ENCODE results near the gene USP44. TPM values are rescaled to one million over a fixed set of nuclear protein-coding genes. Genes with fewer than 3 reads are reported as not detected.

USP44 gene
- polyA plus RNA-seq, 1 of the 3 experiments (the other 2 are of a cell fraction): 0.07 TPM

DNA sequence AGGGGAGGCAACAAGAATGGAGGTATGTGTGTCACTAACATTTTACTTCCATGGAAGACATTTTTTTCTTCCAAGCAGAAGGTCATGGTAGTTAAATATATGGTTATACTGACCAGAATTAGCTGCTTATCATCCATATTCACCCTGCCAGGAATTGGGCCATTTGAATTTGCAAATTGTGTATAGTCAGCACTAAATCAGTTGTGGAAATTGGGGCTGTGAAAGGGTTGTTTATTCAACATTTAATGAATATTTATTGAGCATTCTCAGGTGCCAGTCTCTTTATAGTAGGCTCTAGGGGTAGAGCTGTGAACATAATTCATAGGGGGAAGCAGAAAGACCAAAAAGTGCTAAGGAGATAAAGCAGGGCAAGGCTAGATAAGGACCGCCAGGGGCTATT lies 39.3 kb downstream of the USP44 start:
- Histone ChIP-seq H3K9me3 (no peaks in the 10 kb centered on the region), H4K20me1 (ENCODE audit: insufficient read depth) (no peaks in the 10 kb centered on the region), H2AFZ (ENCODE audit: low read depth) (no peak overlapping the region), H3K27me3 (ENCODE audit: insufficient read depth) (no peaks in the 10 kb centered on the region), H3K4me3 (ENCODE audit: low read depth in 2 of 2, low read length in 1 of 2) (no peak overlapping the region), H3K9ac (no peak overlapping the region), H3K36me3 (replicated peaks in 1 of 2; ENCODE audit: control insufficient read depth in 1 of 2, insufficient read depth in 2 of 2, low read length in 1 of 2) (peaks cover 64 to 70% of the 10 kb centered on the region in 2 experiments), H3K79me2 (ENCODE audit: insufficient read depth) (peaks cover 11% of the 10 kb centered on the region; the same call in 1 of the 2 replicates), H3K4me1 (ENCODE audit: control insufficient read depth in 1 of 2, insufficient read depth in 2 of 2, low read depth in 1 of 2, low read length in 1 of 2) (no peaks in the 10 kb centered on the region), H3F3A (replicated peaks; ENCODE audit: insufficient read depth) (peaks cover 6% of the 10 kb centered on the region), H3K27ac (ENCODE audit: low read depth in 2 of 2, low read length in 1 of 2) (no peak overlapping the region), H3K4me2 (no peak overlapping the region), H3K9me2 (no peaks in the 10 kb centered on the region)
- ChIA-PET POLR2A (no interaction called here), CTCF (interaction anchor here (1.0 kb wide), 1 partner anchor 22 kb away, joined by 3 read pairs; no protein-coding TSS in a partner anchor)
- TF ChIP-seq FOSL2 (IDR thresholded peaks at IDR 0.05; ENCODE audit: borderline replicate concordance, low read depth) (no peak), SIN3A (IDR thresholded peaks at IDR 0.05; ENCODE audit: borderline replicate concordance, low read depth, low read length) (no peak), MXI1 (IDR thresholded peaks at IDR 0.05; ENCODE audit: low read depth, low read length) (no peak), EP300 (IDR thresholded peaks at IDR 0.05; ENCODE audit: borderline replicate concordance in 1 of 2, low read depth in 1 of 2, low read length in 1 of 2) (no peak)
- no peak for DNase-seq
- WGBS (ENCODE audit: low lambda C conversion rate): 87% methylated on average over 1 of the region's 1 CpG

DNA sequence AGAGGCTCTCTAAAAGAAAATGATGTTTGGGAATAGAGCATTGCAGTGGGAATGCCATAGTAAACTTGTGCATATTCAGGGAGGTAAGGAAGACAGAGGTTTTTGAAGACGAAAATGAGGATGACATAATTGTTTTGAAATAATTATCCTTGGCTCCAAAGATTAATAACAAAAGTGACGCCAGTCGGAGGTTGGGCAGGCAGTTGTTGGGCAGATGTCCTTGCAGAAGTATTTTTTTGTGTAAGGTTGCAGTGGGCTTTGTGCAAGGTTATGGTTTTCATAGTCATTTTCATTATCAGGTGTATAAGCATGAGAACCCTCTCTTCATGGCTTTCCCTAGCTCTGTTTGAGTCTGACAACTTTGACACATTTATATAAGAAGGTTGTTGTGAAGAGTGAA lies 42.0 kb downstream of the USP44 start:
- H3K9ac ChIP-seq: no peak overlapping the region
- H4K20me1 ChIP-seq (ENCODE audit: insufficient read depth): no peaks in the 10 kb centered on the region
- no peak overlapping the region for H2AFZ ChIP-seq (ENCODE audit: low read depth)
- no peaks in the 10 kb centered on the region for H3K9me2 ChIP-seq
- H3K36me3 ChIP-seq (replicated peaks in 1 of 2; ENCODE audit: control insufficient read depth in 1 of 2, insufficient read depth in 2 of 2, low read length in 1 of 2): peaks cover 65 to 74% of the 10 kb centered on the region in 2 experiments
- ChIA-PET POLR2A (no interaction called here), CTCF (interaction anchor here (0.6 to 0.9 kb wide), 2 partner anchors 14 to 25 kb away, joined by 3 to 4 read pairs; no protein-coding TSS in a partner anchor)
- no peak overlapping the region for H3K4me3 ChIP-seq (ENCODE audit: low read depth in 2 of 2, low read length in 1 of 2)
- no peak overlapping the region for H3K27ac ChIP-seq (ENCODE audit: low read depth in 2 of 2, low read length in 1 of 2)
- no peaks in the 10 kb centered on the region for H3F3A ChIP-seq (replicated peaks; ENCODE audit: insufficient read depth)
- no peak for DNase-seq
- H3K9me3 ChIP-seq: no peaks in the 10 kb centered on the region
- H3K79me2 ChIP-seq (ENCODE audit: insufficient read depth): peaks cover 11% of the 10 kb centered on the region; the same call in 1 of the 2 replicates
- H3K27me3 ChIP-seq (ENCODE audit: insufficient read depth): no peaks in the 10 kb centered on the region
- H3K4me1 ChIP-seq (ENCODE audit: control insufficient read depth in 1 of 2, insufficient read depth in 2 of 2, low read depth in 1 of 2, low read length in 1 of 2): no peaks in the 10 kb centered on the region
- TF ChIP-seq YY1 (IDR thresholded peaks at IDR 0.05; ENCODE audit: low read depth): no peak
- no peak for TF ChIP-seq RAD21 (IDR thresholded peaks at IDR 0.05; ENCODE audit: low read length)
- no peak for TF ChIP-seq GATA2 (CRISPR knock-in tag; IDR thresholded peaks at IDR 0.05)
- TF ChIP-seq, protein P1, sequence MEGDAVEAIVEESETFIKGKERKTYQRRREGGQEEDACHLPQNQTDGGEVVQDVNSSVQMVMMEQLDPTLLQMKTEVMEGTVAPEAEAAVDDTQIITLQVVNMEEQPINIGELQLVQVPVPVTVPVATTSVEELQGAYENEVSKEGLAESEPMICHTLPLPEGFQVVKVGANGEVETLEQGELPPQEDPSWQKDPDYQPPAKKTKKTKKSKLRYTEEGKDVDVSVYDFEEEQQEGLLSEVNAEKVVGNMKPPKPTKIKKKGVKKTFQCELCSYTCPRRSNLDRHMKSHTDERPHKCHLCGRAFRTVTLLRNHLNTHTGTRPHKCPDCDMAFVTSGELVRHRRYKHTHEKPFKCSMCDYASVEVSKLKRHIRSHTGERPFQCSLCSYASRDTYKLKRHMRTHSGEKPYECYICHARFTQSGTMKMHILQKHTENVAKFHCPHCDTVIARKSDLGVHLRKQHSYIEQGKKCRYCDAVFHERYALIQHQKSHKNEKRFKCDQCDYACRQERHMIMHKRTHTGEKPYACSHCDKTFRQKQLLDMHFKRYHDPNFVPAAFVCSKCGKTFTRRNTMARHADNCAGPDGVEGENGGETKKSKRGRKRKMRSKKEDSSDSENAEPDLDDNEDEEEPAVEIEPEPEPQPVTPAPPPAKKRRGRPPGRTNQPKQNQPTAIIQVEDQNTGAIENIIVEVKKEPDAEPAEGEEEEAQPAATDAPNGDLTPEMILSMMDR (IDR thresholded peaks at IDR 0.05): no peak
- TF ChIP-seq TAF1 (IDR thresholded peaks at IDR 0.05; ENCODE audit: borderline replicate concordance, low read depth, low read length): no peak
- TF ChIP-seq, protein P2, sequence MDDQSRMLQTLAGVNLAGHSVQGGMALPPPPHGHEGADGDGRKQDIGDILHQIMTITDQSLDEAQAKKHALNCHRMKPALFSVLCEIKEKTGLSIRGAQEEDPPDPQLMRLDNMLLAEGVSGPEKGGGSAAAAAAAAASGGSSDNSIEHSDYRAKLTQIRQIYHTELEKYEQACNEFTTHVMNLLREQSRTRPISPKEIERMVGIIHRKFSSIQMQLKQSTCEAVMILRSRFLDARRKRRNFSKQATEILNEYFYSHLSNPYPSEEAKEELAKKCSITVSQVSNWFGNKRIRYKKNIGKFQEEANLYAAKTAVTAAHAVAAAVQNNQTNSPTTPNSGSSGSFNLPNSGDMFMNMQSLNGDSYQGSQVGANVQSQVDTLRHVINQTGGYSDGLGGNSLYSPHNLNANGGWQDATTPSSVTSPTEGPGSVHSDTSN (IDR thresholded peaks at IDR 0.05): no peak
- TF ChIP-seq RFX5 (IDR thresholded peaks at IDR 0.05; ENCODE audit: low read length): no peak
- TF ChIP-seq, protein P3, sequence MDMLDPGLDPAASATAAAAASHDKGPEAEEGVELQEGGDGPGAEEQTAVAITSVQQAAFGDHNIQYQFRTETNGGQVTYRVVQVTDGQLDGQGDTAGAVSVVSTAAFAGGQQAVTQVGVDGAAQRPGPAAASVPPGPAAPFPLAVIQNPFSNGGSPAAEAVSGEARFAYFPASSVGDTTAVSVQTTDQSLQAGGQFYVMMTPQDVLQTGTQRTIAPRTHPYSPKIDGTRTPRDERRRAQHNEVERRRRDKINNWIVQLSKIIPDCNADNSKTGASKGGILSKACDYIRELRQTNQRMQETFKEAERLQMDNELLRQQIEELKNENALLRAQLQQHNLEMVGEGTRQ (IDR thresholded peaks at IDR 0.05; ENCODE audit: borderline replicate concordance, low read depth, low read length): no peak
- no peak for TF ChIP-seq JUND (IDR thresholded peaks at IDR 0.05)
- no peak for TF ChIP-seq RXRA (IDR thresholded peaks at IDR 0.05; ENCODE audit: borderline replicate concordance, low read depth)
- no peak for TF ChIP-seq NRF1 (IDR thresholded peaks at IDR 0.05; ENCODE audit: low read depth, low read length)
- no peak for TF ChIP-seq EP300 (IDR thresholded peaks at IDR 0.05; ENCODE audit: borderline replicate concordance in 1 of 2, low read depth in 1 of 2, low read length in 1 of 2)
- no peak overlapping the region for H3K4me2 ChIP-seq
- 97% methylated on average over 3 of the region's 3 CpGs for WGBS (ENCODE audit: low lambda C conversion rate)
